ENCODE measurements around the gene ARHGEF33.

ARHGEF33 gene

GRCh38 chr2:38960609-38961320 is 71.1 kb downstream of the ARHGEF33 start:
- no peak for DNase-seq

GRCh38 chr2:38966006-38966405 is 76.3 kb downstream of the ARHGEF33 start:
- DNase-seq = no peak

- no peak for DNase-seq
These were observed 77.0 kb downstream of the ARHGEF33 start for GRCh38 chr2:38966678-38967077.

- no peak for DNase-seq
These were observed 78.3 kb downstream of the ARHGEF33 start for GRCh38 chr2:38968021-38968420.

GRCh38 chr2:38971377-38971776 is 81.7 kb downstream of the ARHGEF33 start:
- DNase-seq = no peak

GRCh38 chr2:38973266-38973665 is 83.6 kb downstream of the ARHGEF33 start:
- DNase-seq = no peak

- no peak for DNase-seq
These were observed 85.4 kb downstream of the ARHGEF33 start for GRCh38 chr2:38975042-38975441.

GRCh38 chr2:38977047-38977446 is 87.4 kb downstream of the ARHGEF33 start:
- no peak for DNase-seq

GRCh38 chr2:38978296-38978903 is 88.7 kb downstream of the ARHGEF33 start:
- DNase-seq = no peak

- DNase-seq = no peak
These were observed 89.2 kb downstream of the ARHGEF33 start for GRCh38 chr2:38978908-38979307.

- DNase-seq = no peak
These were observed 91.5 kb downstream of the ARHGEF33 start for GRCh38 chr2:38981003-38981669.

GRCh38 chr2:38981670-38982357 is 92.1 kb downstream of the ARHGEF33 start:
- DNase-seq = no peak

- no peak for DNase-seq
These were observed 92.8 kb downstream of the ARHGEF33 start for GRCh38 chr2:38982498-38982897.

GRCh38 chr2:38988716-38989115 is 99.0 kb downstream of the ARHGEF33 start:
- no peak for DNase-seq

- DNase-seq = no peak
These were observed 102.2 kb downstream of the ARHGEF33 start for GRCh38 chr2:38991899-38992298.

- DNase-seq = peak; percentile 92
These were observed 108.1 kb downstream of the ARHGEF33 start for GRCh38 chr2:38997781-38998180.

GRCh38 chr2:39000552-39000951 is 110.9 kb downstream of the ARHGEF33 start:
- no peak for DNase-seq

GRCh38 chr2:39007875-39008504 is 118.3 kb downstream of the ARHGEF33 start:
- no peak for DNase-seq

- DNase-seq = no peak
These were observed 119.0 kb downstream of the ARHGEF33 start for GRCh38 chr2:39008665-39009064.

- no peak for DNase-seq
These were observed 124.2 kb downstream of the ARHGEF33 start for GRCh38 chr2:39013871-39014270.

- no peak for DNase-seq
These were observed 125.7 kb downstream of the ARHGEF33 start for GRCh38 chr2:39015424-39015823.

- DNase-seq = no peak
These were observed 127.7 kb downstream of the ARHGEF33 start for GRCh38 chr2:39017334-39017733.

GRCh38 chr2:39018638-39019037 is 129.0 kb downstream of the ARHGEF33 start:
- no peak for DNase-seq

All from amniotic stem cell (primary cell).